K562 (cell line): ENCODE results near the gene DIO3. TPM values are rescaled to one million over a fixed set of nuclear protein-coding genes. Genes with fewer than 3 reads are reported as not detected.

ENCODE experiments used
- ATAC-seq: fragments of 200-7000 bp; cut with Tn5 transposase; 3 replicates; pipeline ENCODE4 v1.9.1; 2020; ENCODE audit warnings: moderate library complexity
- BruUV-seq: library from RNA; stranded (reverse); fragments of 400-500 nt; replicated peaks from 2 replicates; lab custom pipeline; 2021; lab: Mats Ljungman, UMichigan
- CTCF ChIA-PET: fragments of 300-600 bp; formaldehyde crosslinking; extraction: SDS; loops from one replicate; lab custom pipeline; 2021; ENCODE audit warnings: low intra/inter-chr PET ratio; lab: Yijun Ruan, JAX
- POLR2A ChIA-PET: fragments of 300-600, 350-650 bp; sonication (Branson Sonifier 250); formaldehyde crosslinking; extraction: SDS; loops from one replicate; lab custom pipeline; 2021; ENCODE audit warnings: antibody characterized with exemption, inconsistent platforms; lab: Yijun Ruan, JAX
- DNase-seq, 4 experiments: peaks; one replicate each; pipeline versions ENCODE4 v3.0.0 to v3.0.0-alpha.2; 2011 to 2018; ENCODE audit warnings: low spot score in 3 of 4, mixed read lengths in 3 of 4; ENCODE audit errors: extremely low read depth in 1 of 4
- FAIRE-seq: peaks from 2 replicates; lab custom pipeline; 2011; peaks lifted over from hg19 to GRCh38; lab: Jason Lieb, UNC
- H2AFZ ChIP-seq: 2 replicates; pipeline ENCODE4 v1.6.0; 2011; ENCODE audit warnings: low read depth, low read length, control low read depth, inconsistent platforms
- H3K27ac ChIP-seq: fragments of 200-600 bp; 3 replicates; pipeline ENCODE4 v1.8.0; 2011; ENCODE audit warnings: low read depth, mild to moderate bottlenecking, control low read depth, inconsistent platforms, low read length, moderate library complexity, mixed read lengths; ENCODE audit errors: extremely low read depth
- H3K27me3 ChIP-seq, 2 experiments: fragments of 300-600 bp in 1 of 2; 2 replicates in 1 of 2; 3 replicates in 1 of 2; pipeline versions ENCODE4 v1.6.0 to v1.8.0; 2011; ENCODE audit warnings: inconsistent platforms in 2 of 2, low read length in 2 of 2, mild to moderate bottlenecking in 1 of 2, mixed read lengths in 1 of 2, moderate library complexity in 1 of 2; ENCODE audit not compliant: control insufficient read depth in 2 of 2, insufficient read depth in 2 of 2
- H3K36me3 ChIP-seq: fragments of 300-600 bp; 3 replicates; pipeline ENCODE4 v1.8.0; 2011; ENCODE audit warnings: mild to moderate bottlenecking, low read length, inconsistent platforms; ENCODE audit not compliant: control insufficient read depth, insufficient read depth
- H3K4me1 ChIP-seq, 2 experiments: fragments of 200-600 bp in 1 of 2; replicated peaks in 1 of 2; 2 replicates in 1 of 2; 3 replicates in 1 of 2; pipeline versions ENCODE4 v1.5.1 to v1.8.0; 2011; ENCODE audit warnings: inconsistent platforms in 2 of 2, low read length in 2 of 2, mild to moderate bottlenecking in 1 of 2, mixed read lengths in 1 of 2, moderate library complexity in 1 of 2; ENCODE audit not compliant: control insufficient read depth in 2 of 2, insufficient read depth in 2 of 2
- H3K4me2 ChIP-seq: 2 replicates; pipeline ENCODE4 v1.6.1; 2011; ENCODE audit warnings: low read length, control low read depth, inconsistent platforms, mixed read lengths; ENCODE audit not compliant: insufficient read depth
- H3K4me3 ChIP-seq: fragments of 200-600 bp; sonication (generic), shearing (Covaris generic); 2 replicates; pipeline ENCODE4 v1.5.1; 2016; ENCODE audit warnings: control low read depth, inconsistent platforms
- H3K79me2 ChIP-seq: fragments of 200-600 bp; 3 replicates; pipeline ENCODE4 v1.8.0; 2011; ENCODE audit warnings: low read length, inconsistent platforms; ENCODE audit not compliant: control insufficient read depth, insufficient read depth
- H3K9ac ChIP-seq, 2 experiments: 2 replicates each; pipeline versions ENCODE4 v1.6.0 to v1.6.1; 2011; ENCODE audit warnings: low read depth in 2 of 2, low read length in 2 of 2, control low read depth in 1 of 2, inconsistent platforms in 1 of 2, mild to moderate bottlenecking in 1 of 2, mixed read lengths in 1 of 2; ENCODE audit not compliant: insufficient read depth in 1 of 2
- H3K9me1 ChIP-seq: one replicate; pipeline ENCODE4 v1.6.0; 2011; ENCODE audit warnings: inconsistent platforms, mild to moderate bottlenecking, low read length, moderate library complexity; ENCODE audit not compliant: control insufficient read depth, insufficient read depth
- H3K9me3 ChIP-seq: replicated peaks from 2 replicates; pipeline ENCODE4 v1.5.1; 2011; ENCODE audit warnings: low read depth, low read length, inconsistent platforms; ENCODE audit not compliant: control insufficient read depth, insufficient read depth
- H4K20me1 ChIP-seq: replicated peaks from 2 replicates; pipeline ENCODE4 v1.6.1; 2011; ENCODE audit warnings: low read length, inconsistent platforms, mixed read lengths; ENCODE audit not compliant: control insufficient read depth, insufficient read depth
- ADNP ChIP-seq: fragments of 200-800 bp; sonication (Bioruptor generic); IDR thresholded peaks from 2 replicates; pipeline ENCODE4 v1.6.1; 2016; ENCODE audit warnings: missing genetic modification characterization, missing compliant biosample characterization
- CBFA2T3 ChIP-seq: fragments of 450-650 bp; IDR thresholded peaks from 2 replicates; pipeline ENCODE4 v1.6.1; 2017
- KDM1A ChIP-seq, 2 experiments: fragments of 450-650 bp; IDR thresholded peaks; 2 replicates each; pipeline ENCODE4 v1.6.1; 2016; ENCODE audit warnings: mild to moderate bottlenecking in 2 of 2
- PYGO2 ChIP-seq: fragments of 450-650 bp; IDR thresholded peaks from 2 replicates; pipeline ENCODE4 v1.6.1; 2016; ENCODE audit warnings: mild to moderate bottlenecking, missing genetic modification characterization, moderate library complexity, missing compliant biosample characterization
- RBM25 ChIP-seq: fragments of 200-400 bp; formaldehyde crosslinking; IDR thresholded peaks from 2 replicates; pipeline ENCODE4 v1.6.1; 2018; ENCODE audit warnings: low read length, low read depth, moderate library complexity; ENCODE audit not compliant: severe bottlenecking
- SMARCA5 ChIP-seq: fragments of 450-650 bp; IDR thresholded peaks from 2 replicates; pipeline ENCODE4 v1.6.1; 2016
- TCF3 ChIP-seq: sonication (generic); formaldehyde crosslinking; IDR thresholded peaks from 2 replicates; pipeline ENCODE4 v1.4.0; 2020; ENCODE audit warnings: mild to moderate bottlenecking, missing genetic modification reagents
- TCF7 ChIP-seq: sonication (generic); IDR thresholded peaks from 2 replicates; pipeline ENCODE4 v1.6.1; 2016; ENCODE audit warnings: antibody characterized with exemption, borderline replicate concordance
- ZFP36 ChIP-seq: fragments of 150-350 bp; IDR thresholded peaks from 2 replicates; pipeline ENCODE4 v1.6.1; 2018; ENCODE audit warnings: low read length, low read depth; ENCODE audit not compliant: partially characterized antibody
- ZKSCAN3 ChIP-seq: fragments of 250-450 bp; sonication (Bioruptor Pico); IDR thresholded peaks from 2 replicates; pipeline ENCODE4 v1.4.0; 2020
- WGBS: fragments of 100-300 bp; shearing (Covaris generic); methylation state at CpG from one replicate; pipeline ENCODE4 v1.1.6; 2016; ENCODE audit warnings: low coverage, mixed read lengths; ENCODE audit not compliant: insufficient coverage; ENCODE audit errors: missing lambda C conversion rate; 5-methylcytosine and 5-hydroxymethylcytosine counted together
- in situ Hi-C: fragments of 300-500 bp; cut with MboI; formaldehyde crosslinking; loops from 4 replicates; pipeline ENCODE4 v1.15.0; 2018; ENCODE audit warnings: inconsistent platforms, mixed read lengths
- intact Hi-C: fragments of 100-400 bp; cut with micrococcal nuclease; formaldehyde crosslinking; loops from 2 replicates; pipeline ENCODE4 v1.14.2; 2022
- polyA plus RNA-seq, 8 experiments: library from polyadenylated mRNA; depleted of rRNA in 4 of 8; stranded (reverse) in 5 of 8; unstranded in 3 of 8; fragments of >200 nt; fragmentation: Nextera tagmentation in 2 of 8; fragmentation: Illumina TruSeq in 1 of 8; extraction: Ambion mirVana in 2 of 8; extraction: Trizol in 1 of 8; gene quantifications; 2 replicates each; pipeline versions ENCODE4 v1.2.1 to v1.2.3, GENCODE V29; 2011 to 2014; ENCODE audit warnings: inconsistent platforms in 1 of 8, missing spikeins in 1 of 8
- total RNA-seq, 7 experiments: library from RNA; depleted of rRNA in 6 of 7; stranded (reverse); fragments of >200 nt in 6 of 7; fragmentation: Illumina TruSeq in 2 of 7; extraction: Trizol in 2 of 7; gene quantifications; 2 replicates each; pipeline versions ENCODE4 v1.2.1 to v1.2.3, GENCODE V29; 2011 to 2021; ENCODE audit warnings: low replicate concordance in 1 of 7
- TF ChIP-seq, protein P1 (sequence below), 2 experiments: fragments of 450-650 bp; IDR thresholded peaks; 2 replicates each; pipeline ENCODE4 v1.6.1; 2018; ENCODE audit warnings: mild to moderate bottlenecking in 2 of 2, low read depth in 1 of 2; ENCODE audit not compliant: partially characterized antibody in 2 of 2

DIO3 gene
- total and polyA plus RNA-seq, 9 of the 15 experiments (the other 6 are each of a cell fraction or from before 2014, with no cell fraction given) = not detected

DNA sequence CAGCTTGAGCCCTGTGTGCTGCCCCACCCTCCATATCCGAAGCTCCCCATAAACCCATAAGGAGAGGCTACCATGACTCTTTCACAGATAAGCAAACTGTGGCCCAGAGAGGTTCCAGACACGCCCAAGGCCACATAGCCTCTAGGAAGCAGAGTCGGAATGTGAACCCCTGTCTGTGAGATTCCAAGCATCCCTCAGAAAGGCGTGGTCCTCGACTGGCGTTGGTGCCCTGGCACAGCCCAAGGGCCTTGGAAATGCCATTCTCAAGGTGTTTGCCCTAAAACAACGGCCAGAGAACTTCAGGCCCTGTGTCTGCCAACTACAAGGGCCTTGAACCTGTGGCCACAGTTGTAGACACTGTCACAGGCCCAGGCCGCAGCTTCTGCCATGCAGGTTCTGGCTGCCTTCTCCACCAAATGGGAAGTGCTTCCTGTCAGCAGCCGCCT, 8.5 kb upstream of the DIO3 start:
- Histone ChIP-seq H3K4me2 (no peak overlapping the region), H3K36me3 (no peaks in the 10 kb centered on the region), H3K27me3 (peaks cover 0 to 32% of the 10 kb centered on the region in 2 experiments; a peak in 3 of 5 replicates), H3K4me1 (peaks cover 0 to 11% of the 10 kb centered on the region in 2 experiments; a peak in 3 of 5 replicates), H3K9me3 (no peaks in the 10 kb centered on the region), H3K4me3 (no peak overlapping the region), H4K20me1 (no peaks in the 10 kb centered on the region), H3K27ac (no peak overlapping the region), H3K9ac (no peak overlapping the region), H2AFZ (no peak overlapping the region), H3K9me1 (no peaks in the 10 kb centered on the region), H3K79me2 (no peaks in the 10 kb centered on the region)
- TF ChIP-seq TCF7 (no peak), TCF3 (CRISPR knock-in tag) (0 out of 2 replicates have a peak, but pooled peaks have one; percentile 12), PYGO2 (tag) (no peak), CBFA2T3 (peak; percentile 42; the same call in 1 of the 2 replicates), ZFP36 (peak; percentile 62), ZKSCAN3 (CRISPR knock-in tag) (no peak)
- in situ Hi-C loops = no loop called here
- 6% methylated on average over 9 of the region's 9 CpGs for WGBS
- intact Hi-C loops = no loop called here
- BruUV-seq = no TSS peak
- ATAC-seq (peak; percentile 63), DNase-seq (peak in 2 of 4 experiments; percentile 7 to 15), FAIRE-seq (no peak)
- POLR2A ChIA-PET = no interaction called here
- CTCF ChIA-PET = no interaction called here

DNA sequence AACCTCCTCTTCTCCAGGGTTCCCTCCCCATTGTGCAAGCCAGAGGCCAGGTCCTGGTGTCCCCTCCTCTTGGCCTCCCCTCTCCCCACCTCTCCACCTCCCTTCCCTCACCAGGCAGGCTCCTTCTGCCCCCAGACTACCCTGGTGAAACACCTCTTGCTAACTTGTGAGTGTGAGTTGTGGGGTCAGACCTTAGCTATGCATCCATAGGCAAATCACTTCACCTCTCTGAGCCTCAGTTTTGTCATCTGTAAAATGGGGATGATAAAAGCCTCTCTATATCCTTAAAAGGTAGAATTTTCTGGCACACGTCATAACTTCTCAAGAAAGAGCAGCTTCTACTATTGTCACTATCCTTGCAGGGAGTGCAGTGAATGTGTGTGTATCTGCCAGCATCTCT, 7.9 kb upstream of the DIO3 start:
- Histone ChIP-seq H3K79me2 (no peaks in the 10 kb centered on the region), H3K27me3 (peaks cover 0 to 32% of the 10 kb centered on the region in 2 experiments; a peak in 3 of 5 replicates), H3K4me3 (no peak overlapping the region), H3K27ac (no peak overlapping the region), H3K9me3 (no peaks in the 10 kb centered on the region), H4K20me1 (no peaks in the 10 kb centered on the region), H3K4me1 (peaks cover 0 to 12% of the 10 kb centered on the region in 2 experiments; a peak in 3 of 5 replicates), H3K9ac (no peak overlapping the region), H3K9me1 (no peaks in the 10 kb centered on the region), H3K4me2 (no peak overlapping the region), H3K36me3 (no peaks in the 10 kb centered on the region), H2AFZ (no peak overlapping the region)
- ChIA-PET CTCF (no interaction called here), POLR2A (interaction anchor here (0.6 kb wide), 1 partner anchor 12 kb away, joined by 7 read pairs; no protein-coding TSS in a partner anchor)
- DNase-seq = no peak
- WGBS = 8% methylated on average over 1 of the region's 1 CpG
- intact Hi-C loops (no loop called here), in situ Hi-C loops (no loop called here)
- no peak for FAIRE-seq
- ATAC-seq = no peak
- BruUV-seq = no TSS peak
- TF ChIP-seq, protein P1, sequence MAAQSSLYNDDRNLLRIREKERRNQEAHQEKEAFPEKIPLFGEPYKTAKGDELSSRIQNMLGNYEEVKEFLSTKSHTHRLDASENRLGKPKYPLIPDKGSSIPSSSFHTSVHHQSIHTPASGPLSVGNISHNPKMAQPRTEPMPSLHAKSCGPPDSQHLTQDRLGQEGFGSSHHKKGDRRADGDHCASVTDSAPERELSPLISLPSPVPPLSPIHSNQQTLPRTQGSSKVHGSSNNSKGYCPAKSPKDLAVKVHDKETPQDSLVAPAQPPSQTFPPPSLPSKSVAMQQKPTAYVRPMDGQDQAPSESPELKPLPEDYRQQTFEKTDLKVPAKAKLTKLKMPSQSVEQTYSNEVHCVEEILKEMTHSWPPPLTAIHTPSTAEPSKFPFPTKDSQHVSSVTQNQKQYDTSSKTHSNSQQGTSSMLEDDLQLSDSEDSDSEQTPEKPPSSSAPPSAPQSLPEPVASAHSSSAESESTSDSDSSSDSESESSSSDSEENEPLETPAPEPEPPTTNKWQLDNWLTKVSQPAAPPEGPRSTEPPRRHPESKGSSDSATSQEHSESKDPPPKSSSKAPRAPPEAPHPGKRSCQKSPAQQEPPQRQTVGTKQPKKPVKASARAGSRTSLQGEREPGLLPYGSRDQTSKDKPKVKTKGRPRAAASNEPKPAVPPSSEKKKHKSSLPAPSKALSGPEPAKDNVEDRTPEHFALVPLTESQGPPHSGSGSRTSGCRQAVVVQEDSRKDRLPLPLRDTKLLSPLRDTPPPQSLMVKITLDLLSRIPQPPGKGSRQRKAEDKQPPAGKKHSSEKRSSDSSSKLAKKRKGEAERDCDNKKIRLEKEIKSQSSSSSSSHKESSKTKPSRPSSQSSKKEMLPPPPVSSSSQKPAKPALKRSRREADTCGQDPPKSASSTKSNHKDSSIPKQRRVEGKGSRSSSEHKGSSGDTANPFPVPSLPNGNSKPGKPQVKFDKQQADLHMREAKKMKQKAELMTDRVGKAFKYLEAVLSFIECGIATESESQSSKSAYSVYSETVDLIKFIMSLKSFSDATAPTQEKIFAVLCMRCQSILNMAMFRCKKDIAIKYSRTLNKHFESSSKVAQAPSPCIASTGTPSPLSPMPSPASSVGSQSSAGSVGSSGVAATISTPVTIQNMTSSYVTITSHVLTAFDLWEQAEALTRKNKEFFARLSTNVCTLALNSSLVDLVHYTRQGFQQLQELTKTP (IDR thresholded peaks at IDR 0.05; ENCODE audit: low read depth in 1 of 2, partially characterized antibody in 2 of 2) = no peak
- peak; percentile 62; the same call in 1 of the 2 replicates for TF ChIP-seq ADNP
- TF ChIP-seq RBM25 = peak; percentile 56
- peak; percentile 31 to 47; a peak in 3 of 4 replicates for TF ChIP-seq KDM1A (IDR thresholded peaks at IDR 0.05)
- TF ChIP-seq SMARCA5 = 0 out of 2 replicates have a peak, but pooled peaks have one; percentile 24
